HepG2 (cell line): ENCODE measurements around the gene AVPR2. TPM values are rescaled to one million over a fixed set of nuclear protein-coding genes. Genes with fewer than 3 reads are reported as not detected.
A peak's percentile ranks its signal among the peaks of the same experiment; 100 is the strongest.

Experiments
- ATAC-seq: fragments of 200-7000 bp; cut with Tn5 transposase; 3 replicates; pipeline ENCODE4 v1.9.1; 2020; ENCODE audit warnings: mild to moderate bottlenecking, moderate library complexity
- BruUV-seq: library from RNA; stranded (reverse); fragments of 400-500 nt; replicated peaks from 2 replicates; lab custom pipeline; 2021; lab: Mats Ljungman, UMichigan
- CTCF ChIA-PET: fragments of 300-600 bp; formaldehyde crosslinking; extraction: SDS; loops from one replicate; lab custom pipeline; 2021; ENCODE audit warnings: low total read pairs, inconsistent platforms, low intra/inter-chr PET ratio; lab: Yijun Ruan, JAX
- POLR2A ChIA-PET: fragments of 350-600 bp; sonication (Branson Sonifier 250); formaldehyde crosslinking; loops from one replicate; lab custom pipeline; 2020; ENCODE audit warnings: antibody characterized with exemption, inconsistent platforms; lab: Yijun Ruan, JAX
- DNase-seq: peaks from one replicate; pipeline ENCODE4 v3.0.0-alpha.2; 2015; ENCODE audit warnings: low spot score
- FAIRE-seq: peaks from 3 replicates; lab custom pipeline; 2011; peaks lifted over from hg19 to GRCh38; lab: Jason Lieb, UNC
- H2AFZ ChIP-seq: one replicate; pipeline ENCODE4 v1.6.1; 2011; ENCODE audit warnings: low read length, inconsistent platforms
- H3K27ac ChIP-seq: fragments of 300-600 bp; 3 replicates; pipeline ENCODE4 v1.8.0; 2011; ENCODE audit warnings: mixed run types, mild to moderate bottlenecking, mixed read lengths, low read length, inconsistent platforms; ENCODE audit not compliant: insufficient read depth; ENCODE audit errors: extremely low read length
- H3K27me3 ChIP-seq, 2 experiments: fragments of 200-600 bp in 1 of 2; 2 replicates in 1 of 2; 3 replicates in 1 of 2; pipeline versions ENCODE4 v1.6.0 to v1.8.0; 2011; ENCODE audit warnings: low read length in 2 of 2, mild to moderate bottlenecking in 2 of 2, moderate library complexity in 2 of 2, inconsistent platforms in 1 of 2; ENCODE audit not compliant: insufficient read depth in 2 of 2, control insufficient read depth in 1 of 2
- H3K36me3 ChIP-seq, 2 experiments: fragments of 200-600 bp in 1 of 2; replicated peaks in 1 of 2; 2 replicates in 1 of 2; 3 replicates in 1 of 2; pipeline versions ENCODE4 v1.5.1 to v1.8.0; 2011; ENCODE audit warnings: low read length in 2 of 2, inconsistent platforms in 1 of 2; ENCODE audit not compliant: insufficient read depth in 2 of 2, control insufficient read depth in 1 of 2
- H3K4me1 ChIP-seq: 2 replicates; pipeline ENCODE4 v1.5.1; 2012; ENCODE audit warnings: low read length, inconsistent platforms; ENCODE audit not compliant: insufficient read depth
- H3K4me2 ChIP-seq: 2 replicates; pipeline ENCODE4 v1.6.0; 2011; ENCODE audit warnings: low read depth, low read length, inconsistent platforms
- H3K4me3 ChIP-seq, 3 experiments: fragments of 200-600 bp in 1 of 3; sonication (generic), shearing (Covaris generic) in 1 of 3; replicated peaks in 1 of 3; 2 replicates each; pipeline ENCODE4 v1.5.1; 2011 to 2016; ENCODE audit warnings: low read length in 3 of 3, inconsistent platforms in 2 of 3, low read depth in 2 of 3, mild to moderate bottlenecking in 2 of 3, control low read depth in 1 of 3, mixed read lengths in 1 of 3; ENCODE audit not compliant: insufficient read depth in 1 of 3
- H3K79me2 ChIP-seq: one replicate; pipeline ENCODE4 v1.6.1; 2011; ENCODE audit warnings: low read length, inconsistent platforms; ENCODE audit not compliant: insufficient read depth
- H3K9ac ChIP-seq: 2 replicates; pipeline ENCODE4 v1.6.0; 2011; ENCODE audit warnings: mild to moderate bottlenecking, low read depth, low read length, inconsistent platforms; ENCODE audit not compliant: insufficient read depth
- H3K9me3 ChIP-seq: 2 replicates; pipeline ENCODE4 v1.5.1; 2012; ENCODE audit warnings: mild to moderate bottlenecking, low read length
- H4K20me1 ChIP-seq: 2 replicates; pipeline ENCODE4 v1.6.0; 2011; ENCODE audit warnings: inconsistent platforms, mild to moderate bottlenecking, low read length, moderate library complexity; ENCODE audit not compliant: insufficient read depth
- ASH2L ChIP-seq: fragments of 300-600, 200-600 bp; sonication (generic); IDR thresholded peaks from 2 replicates; pipeline ENCODE4 v1.7.0; 2017; ENCODE audit warnings: low read depth, mild to moderate bottlenecking, moderate library complexity, mixed read lengths, low read length; ENCODE audit not compliant: insufficient read length
- HMG20B ChIP-seq: conservative IDR thresholded peaks from 2 replicates; pipeline ENCODE4 v1.6.1; 2016; ENCODE audit warnings: missing genetic modification reagents, missing compliant biosample characterization
- PHF5A ChIP-seq: IDR thresholded peaks from one replicate; pipeline ENCODE4 v1.6.1; 2018; ENCODE audit warnings: low read depth, missing genetic modification reagents; ENCODE audit not compliant: unreplicated experiment
- RARA ChIP-seq: IDR thresholded peaks from 2 replicates; pipeline ENCODE4 v1.6.1; 2016; ENCODE audit warnings: missing genetic modification reagents, missing compliant biosample characterization
- TP53 ChIP-seq: sonication (generic); formaldehyde crosslinking; conservative IDR thresholded peaks from 2 replicates; pipeline ENCODE4 v1.4.0; 2020; ENCODE audit warnings: missing genetic modification reagents
- YEATS4 ChIP-seq: sonication (generic); formaldehyde crosslinking; IDR thresholded peaks from 2 replicates; pipeline ENCODE4 v1.4.0; 2020; ENCODE audit warnings: missing genetic modification reagents, borderline replicate concordance
- ZBTB38 ChIP-seq: sonication (generic); formaldehyde crosslinking; IDR thresholded peaks from 2 replicates; pipeline ENCODE4 v1.5.1; 2020; ENCODE audit warnings: mild to moderate bottlenecking, missing genetic modification reagents
- ZNF205 ChIP-seq: IDR thresholded peaks from 2 replicates; pipeline ENCODE4 v1.6.1; 2018; ENCODE audit warnings: missing biosample characterization, missing genetic modification reagents
- ZNF326 ChIP-seq: sonication (generic); formaldehyde crosslinking; IDR thresholded peaks from 2 replicates; pipeline ENCODE4 v1.4.0; 2020; ENCODE audit warnings: missing genetic modification reagents, borderline replicate concordance
- ZNF549 ChIP-seq: sonication (generic); formaldehyde crosslinking; IDR thresholded peaks from 2 replicates; pipeline ENCODE4 v1.5.0; 2020; ENCODE audit warnings: missing genetic modification reagents
- ZNF761 ChIP-seq: sonication (generic); formaldehyde crosslinking; conservative IDR thresholded peaks from 2 replicates; pipeline ENCODE4 v1.4.0; 2020; ENCODE audit warnings: mild to moderate bottlenecking, missing genetic modification reagents
- ZNF772 ChIP-seq: sonication (generic); formaldehyde crosslinking; IDR thresholded peaks from 2 replicates; pipeline ENCODE4 v1.5.0; 2020; ENCODE audit warnings: mild to moderate bottlenecking, missing genetic modification reagents
- ZNF792 ChIP-seq: IDR thresholded peaks from 2 replicates; pipeline ENCODE4 v1.6.1; 2016
- ZNF841 ChIP-seq: sonication (generic); formaldehyde crosslinking; IDR thresholded peaks from 2 replicates; pipeline ENCODE4 v1.8.1; 2023; ENCODE audit warnings: missing genetic modification reagents, borderline replicate concordance
- WGBS: methylation state at CpG from one replicate; pipeline ENCODE4 v1.1.6; 2017; ENCODE audit warnings: low lambda C conversion rate; 5-methylcytosine and 5-hydroxymethylcytosine counted together
- in situ Hi-C: cut with HindIII; loops from 2 replicates; pipeline ENCODE4 v1.10.0; 2017; ENCODE audit warnings: low pct_unique_long_range_greater_than_20kb; ENCODE audit not compliant: extremely low pct_ligation_motif_present
- intact Hi-C: fragments of 100-400 bp; cut with micrococcal nuclease; formaldehyde crosslinking; loops from one replicate; pipeline ENCODE4 v1.10.0; 2022; ENCODE audit not compliant: unreplicated experiment
- polyA plus RNA-seq, 8 experiments: library from polyadenylated mRNA; depleted of rRNA in 3 of 8; stranded (reverse) in 7 of 8; unstranded in 1 of 8; fragments of >200 nt; fragmentation: Illumina TruSeq in 4 of 8; extraction: Trizol in 4 of 8; gene quantifications; 2 replicates each; pipeline versions ENCODE4 v1.2.1 to v1.2.3, GENCODE V29; 2011 to 2016; ENCODE audit warnings: low read depth in 4 of 8, missing spikeins in 1 of 8, mixed read lengths in 1 of 8; ENCODE audit not compliant: insufficient read depth in 1 of 8
- total RNA-seq, 5 experiments: library from RNA; depleted of rRNA; stranded (reverse); fragments of >200 nt; fragmentation: Illumina TruSeq; extraction: Trizol; gene quantifications; 2 replicates each; pipeline ENCODE4 v1.2.3, GENCODE V29; 2016; ENCODE audit warnings: low read depth in 1 of 5
- TF ChIP-seq, protein P1 (sequence below): sonication (generic); formaldehyde crosslinking; IDR thresholded peaks from 2 replicates; pipeline ENCODE4 v1.5.1; 2020; ENCODE audit warnings: mild to moderate bottlenecking, missing genetic modification reagents
- TF ChIP-seq, protein P2 (sequence below): sonication (generic); formaldehyde crosslinking; IDR thresholded peaks from 2 replicates; pipeline ENCODE4 v1.8.1; 2023; ENCODE audit warnings: missing genetic modification reagents, mild to moderate bottlenecking, borderline replicate concordance
- TF ChIP-seq, protein P3 (sequence below): sonication (generic); formaldehyde crosslinking; conservative IDR thresholded peaks from 2 replicates; pipeline ENCODE4 v1.4.0; 2020; ENCODE audit warnings: mild to moderate bottlenecking, missing genetic modification reagents, moderate library complexity

The AVPR2 gene
- total and polyA plus RNA-seq, 2 of the 13 experiments (the other 11 are each of a cell fraction or from before 2014, with no cell fraction given): not detected

DNA sequence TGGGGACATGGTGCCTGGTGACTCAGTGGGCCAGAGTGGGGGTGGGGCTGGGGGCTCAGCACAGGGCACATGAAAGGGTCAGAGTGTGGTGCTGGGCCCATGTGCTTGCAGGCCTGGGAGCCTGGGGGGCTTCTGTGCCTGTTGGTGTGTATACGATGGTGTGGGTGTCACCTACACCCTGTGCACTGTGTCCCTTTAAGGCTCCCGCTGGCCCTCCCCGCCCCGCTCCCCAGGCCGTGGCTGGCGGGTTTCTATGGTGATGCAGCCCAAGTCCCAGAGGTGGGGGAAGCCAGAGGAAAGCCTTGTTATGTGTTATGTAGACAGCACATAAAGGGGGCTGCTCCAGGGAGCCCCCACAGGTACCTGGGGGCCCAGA is 24.0 kb upstream of the AVPR2 start (continued):
- TF ChIP-seq, protein P1, sequence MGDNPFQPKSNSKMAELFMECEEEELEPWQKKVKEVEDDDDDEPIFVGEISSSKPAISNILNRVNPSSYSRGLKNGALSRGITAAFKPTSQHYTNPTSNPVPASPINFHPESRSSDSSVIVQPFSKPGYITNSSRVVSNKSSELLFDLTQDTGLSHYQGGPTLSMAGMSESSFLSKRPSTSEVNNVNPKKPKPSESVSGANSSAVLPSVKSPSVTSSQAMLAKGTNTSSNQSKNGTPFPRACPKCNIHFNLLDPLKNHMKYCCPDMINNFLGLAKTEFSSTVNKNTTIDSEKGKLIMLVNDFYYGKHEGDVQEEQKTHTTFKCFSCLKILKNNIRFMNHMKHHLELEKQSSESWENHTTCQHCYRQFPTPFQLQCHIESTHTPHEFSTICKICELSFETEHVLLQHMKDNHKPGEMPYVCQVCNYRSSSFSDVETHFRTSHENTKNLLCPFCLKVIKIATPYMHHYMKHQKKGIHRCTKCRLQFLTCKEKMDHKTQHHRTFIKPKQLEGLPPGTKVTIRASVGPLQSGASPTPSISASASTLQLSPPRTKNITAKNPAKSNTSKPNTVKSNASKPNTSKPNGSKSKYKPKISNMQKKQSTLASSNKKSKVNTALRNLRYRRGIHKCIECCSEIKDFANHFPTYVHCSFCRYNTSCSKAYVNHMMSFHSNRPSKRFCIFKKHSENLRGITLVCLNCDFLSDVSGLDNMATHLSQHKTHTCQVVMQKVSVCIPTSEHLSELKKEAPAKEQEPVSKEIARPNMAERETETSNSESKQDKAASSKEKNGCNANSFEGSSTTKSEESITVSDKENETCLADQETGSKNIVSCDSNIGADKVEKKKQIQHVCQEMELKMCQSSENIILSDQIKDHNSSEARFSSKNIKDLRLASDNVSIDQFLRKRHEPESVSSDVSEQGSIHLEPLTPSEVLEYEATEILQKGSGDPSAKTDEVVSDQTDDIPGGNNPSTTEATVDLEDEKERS (CRISPR knock-in tag): no peak
- TF ChIP-seq HMG20B (CRISPR knock-in tag): no peak
- TF ChIP-seq, protein P2, sequence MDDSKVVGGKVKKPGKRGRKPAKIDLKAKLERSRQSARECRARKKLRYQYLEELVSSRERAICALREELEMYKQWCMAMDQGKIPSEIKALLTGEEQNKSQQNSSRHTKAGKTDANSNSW: no peak

DNA sequence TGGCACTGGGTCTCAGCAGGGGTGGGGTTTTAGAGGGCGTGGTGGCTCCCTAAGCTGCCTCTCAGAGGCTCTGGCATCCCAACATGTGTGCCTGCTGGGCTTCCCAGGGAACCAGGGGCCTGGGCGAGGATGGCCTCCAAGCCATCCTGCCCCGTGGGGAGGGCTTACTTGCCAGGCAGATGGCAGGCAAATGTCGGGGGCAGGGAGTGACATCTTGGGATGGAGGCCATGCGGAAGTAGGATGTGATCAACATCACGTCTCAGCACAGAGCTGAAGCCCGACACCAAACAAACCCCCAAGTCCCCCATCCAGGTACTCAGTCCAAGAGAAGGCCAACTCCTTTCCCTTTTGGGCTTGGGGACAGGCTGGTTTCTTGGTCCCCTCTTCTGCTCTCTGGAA is 23.2 kb upstream of the AVPR2 start:
- no CpG with 5 or more reads among the region's 7 CpGs for WGBS
- H3K9ac ChIP-seq: peak overlapping the region; percentile 39; the same call in 1 of the 2 replicates
- H3K4me3 ChIP-seq: no peak overlapping the region
- H2AFZ ChIP-seq: no peak overlapping the region
- intact Hi-C loops (no loop called here), in situ Hi-C loops (no loop called here)
- H3K27ac ChIP-seq: peak overlapping the region; percentile 38
- no peaks in the 10 kb centered on the region for H3K36me3 ChIP-seq
- no peak for FAIRE-seq
- 0 out of 2 replicates have a peak overlapping the region, but pooled peaks have one; percentile 51 for H3K4me2 ChIP-seq
- H4K20me1 ChIP-seq: no peaks in the 10 kb centered on the region
- no TSS peak for BruUV-seq
- H3K4me1 ChIP-seq: peaks cover 51% of the 10 kb centered on the region
- POLR2A ChIA-PET: no interaction called here
- DNase-seq: no peak
- no peaks in the 10 kb centered on the region for H3K9me3 ChIP-seq
- no peaks in the 10 kb centered on the region for H3K79me2 ChIP-seq
- CTCF ChIA-PET: no interaction called here
- H3K27me3 ChIP-seq: peaks cover 0 to 9% of the 10 kb centered on the region in 2 experiments; a peak in 2 of 5 replicates
- ATAC-seq: no peak
- TF ChIP-seq RARA (no peak), PHF5A (CRISPR knock-in tag) (no peak), ZNF772 (CRISPR knock-in tag) (no peak), ZNF761 (CRISPR knock-in tag) (no peak), ZBTB38 (CRISPR knock-in tag) (no peak), ASH2L (no peak), ZNF792 (CRISPR knock-in tag) (no peak), YEATS4 (CRISPR knock-in tag) (no peak), ZNF326 (no peak), ZNF549 (CRISPR knock-in tag) (no peak), ZNF841 (CRISPR knock-in tag) (no peak), ZNF205 (no peak), TP53 (no peak)
- TF ChIP-seq, protein P3, sequence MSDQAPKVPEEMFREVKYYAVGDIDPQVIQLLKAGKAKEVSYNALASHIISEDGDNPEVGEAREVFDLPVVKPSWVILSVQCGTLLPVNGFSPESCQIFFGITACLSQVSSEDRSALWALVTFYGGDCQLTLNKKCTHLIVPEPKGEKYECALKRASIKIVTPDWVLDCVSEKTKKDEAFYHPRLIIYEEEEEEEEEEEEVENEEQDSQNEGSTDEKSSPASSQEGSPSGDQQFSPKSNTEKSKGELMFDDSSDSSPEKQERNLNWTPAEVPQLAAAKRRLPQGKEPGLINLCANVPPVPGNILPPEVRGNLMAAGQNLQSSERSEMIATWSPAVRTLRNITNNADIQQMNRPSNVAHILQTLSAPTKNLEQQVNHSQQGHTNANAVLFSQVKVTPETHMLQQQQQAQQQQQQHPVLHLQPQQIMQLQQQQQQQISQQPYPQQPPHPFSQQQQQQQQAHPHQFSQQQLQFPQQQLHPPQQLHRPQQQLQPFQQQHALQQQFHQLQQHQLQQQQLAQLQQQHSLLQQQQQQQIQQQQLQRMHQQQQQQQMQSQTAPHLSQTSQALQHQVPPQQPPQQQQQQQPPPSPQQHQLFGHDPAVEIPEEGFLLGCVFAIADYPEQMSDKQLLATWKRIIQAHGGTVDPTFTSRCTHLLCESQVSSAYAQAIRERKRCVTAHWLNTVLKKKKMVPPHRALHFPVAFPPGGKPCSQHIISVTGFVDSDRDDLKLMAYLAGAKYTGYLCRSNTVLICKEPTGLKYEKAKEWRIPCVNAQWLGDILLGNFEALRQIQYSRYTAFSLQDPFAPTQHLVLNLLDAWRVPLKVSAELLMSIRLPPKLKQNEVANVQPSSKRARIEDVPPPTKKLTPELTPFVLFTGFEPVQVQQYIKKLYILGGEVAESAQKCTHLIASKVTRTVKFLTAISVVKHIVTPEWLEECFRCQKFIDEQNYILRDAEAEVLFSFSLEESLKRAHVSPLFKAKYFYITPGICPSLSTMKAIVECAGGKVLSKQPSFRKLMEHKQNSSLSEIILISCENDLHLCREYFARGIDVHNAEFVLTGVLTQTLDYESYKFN (CRISPR knock-in tag): no peak
